Choroid plexus epithelial cell (primary cell): ENCODE measurements around the gene SETBP1.

Experiments used
- DNase-seq: peaks from one replicate; pipeline ENCODE4 v3.0.0-alpha.2; 2010; ENCODE audit warnings: low read depth
- H3K4me3 ChIP-seq: 2 replicates; pipeline ENCODE4 v1.5.1; 2011; ENCODE audit warnings: low read depth, mild to moderate bottlenecking, control low read depth, low read length, moderate library complexity
- TF ChIP-seq, protein P1 (sequence below): conservative IDR thresholded peaks from 2 replicates; pipeline ENCODE4 v1.5.1; 2011; ENCODE audit warnings: low read depth, mild to moderate bottlenecking, control low read depth, inconsistent platforms, low read length, moderate library complexity

The SETBP1 gene

DNA sequence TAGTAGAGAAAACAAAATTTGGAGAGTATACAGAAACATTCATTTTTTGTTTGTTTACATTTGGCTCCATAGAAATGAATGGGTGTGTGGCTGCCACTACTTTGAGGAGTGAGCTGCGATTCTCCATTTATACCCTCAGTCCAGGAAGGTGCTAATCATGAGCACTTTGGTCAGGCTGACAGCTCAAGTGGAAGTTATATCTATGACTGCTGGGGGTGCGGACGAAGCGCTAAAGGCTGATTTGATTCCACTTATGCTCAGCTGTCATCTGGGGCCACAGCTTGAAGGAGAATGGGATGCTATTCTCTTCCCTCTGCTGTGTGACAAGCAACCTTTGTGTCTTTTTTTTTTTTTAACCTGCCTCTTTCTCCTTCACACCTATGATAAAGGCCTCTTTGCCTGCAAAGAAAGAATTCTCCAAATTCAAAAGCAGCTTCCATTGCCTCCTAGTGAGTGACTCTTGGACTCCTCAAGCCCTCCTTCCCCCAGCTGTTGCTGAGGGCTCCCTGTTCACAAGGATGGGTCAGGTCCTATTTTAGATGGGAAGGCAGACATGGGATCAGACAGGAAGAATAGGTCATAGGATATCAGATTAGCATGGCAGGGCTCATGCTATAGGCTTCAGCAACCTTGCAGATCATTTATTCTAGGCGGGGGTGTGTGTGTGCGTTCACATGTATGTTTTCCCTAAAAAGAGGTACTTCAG, 201.6 kb downstream of the SETBP1 start:
- H3K4me3 ChIP-seq, result no peak overlapping the region
- TF ChIP-seq, protein P1, sequence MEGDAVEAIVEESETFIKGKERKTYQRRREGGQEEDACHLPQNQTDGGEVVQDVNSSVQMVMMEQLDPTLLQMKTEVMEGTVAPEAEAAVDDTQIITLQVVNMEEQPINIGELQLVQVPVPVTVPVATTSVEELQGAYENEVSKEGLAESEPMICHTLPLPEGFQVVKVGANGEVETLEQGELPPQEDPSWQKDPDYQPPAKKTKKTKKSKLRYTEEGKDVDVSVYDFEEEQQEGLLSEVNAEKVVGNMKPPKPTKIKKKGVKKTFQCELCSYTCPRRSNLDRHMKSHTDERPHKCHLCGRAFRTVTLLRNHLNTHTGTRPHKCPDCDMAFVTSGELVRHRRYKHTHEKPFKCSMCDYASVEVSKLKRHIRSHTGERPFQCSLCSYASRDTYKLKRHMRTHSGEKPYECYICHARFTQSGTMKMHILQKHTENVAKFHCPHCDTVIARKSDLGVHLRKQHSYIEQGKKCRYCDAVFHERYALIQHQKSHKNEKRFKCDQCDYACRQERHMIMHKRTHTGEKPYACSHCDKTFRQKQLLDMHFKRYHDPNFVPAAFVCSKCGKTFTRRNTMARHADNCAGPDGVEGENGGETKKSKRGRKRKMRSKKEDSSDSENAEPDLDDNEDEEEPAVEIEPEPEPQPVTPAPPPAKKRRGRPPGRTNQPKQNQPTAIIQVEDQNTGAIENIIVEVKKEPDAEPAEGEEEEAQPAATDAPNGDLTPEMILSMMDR, result no peak
- no peak for DNase-seq

DNA sequence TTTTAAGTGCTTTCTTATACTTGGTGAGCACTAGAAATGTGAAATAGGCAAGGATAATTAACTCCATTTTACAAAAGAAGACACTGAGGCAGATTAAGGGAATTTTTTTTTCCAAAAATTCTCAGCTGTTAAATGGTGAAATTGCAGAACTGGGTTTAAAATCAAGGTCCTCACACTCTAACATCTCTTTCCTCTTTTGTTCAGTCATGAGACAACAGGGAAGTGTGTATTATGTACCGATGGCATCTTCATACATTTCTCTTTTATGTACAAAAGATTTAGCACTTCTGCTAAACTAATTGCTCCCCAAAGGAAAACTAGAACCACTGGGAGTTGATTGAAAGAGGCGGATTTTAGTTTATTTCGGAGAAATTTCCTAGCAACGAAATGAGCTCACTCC, 203.0 kb downstream of the SETBP1 start:
- TF ChIP-seq, protein P1, result no peak
- DNase-seq, result no peak
- no peak overlapping the region for H3K4me3 ChIP-seq

DNA sequence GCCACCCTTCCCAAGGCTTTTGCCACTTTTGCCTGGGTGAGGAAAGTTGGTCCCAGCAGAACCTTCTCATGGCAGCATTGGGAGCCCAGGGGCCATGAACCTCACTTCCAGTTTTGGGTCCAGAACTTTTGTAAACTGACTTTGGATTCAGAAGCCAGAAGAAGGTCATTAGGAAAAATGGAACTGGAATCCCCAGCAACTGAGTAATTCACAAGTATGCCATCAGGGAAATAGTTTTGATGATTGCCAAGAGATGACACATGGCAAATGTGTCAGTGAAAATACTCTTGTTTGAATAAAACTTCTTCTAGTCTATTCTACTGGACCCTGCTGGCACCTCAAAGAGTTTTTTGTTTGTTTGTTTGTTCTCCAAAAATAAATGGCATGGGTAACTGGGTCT, 203.7 kb downstream of the SETBP1 start:
- no peak for DNase-seq
- no peak overlapping the region for H3K4me3 ChIP-seq
- TF ChIP-seq, protein P1, result no peak

- TF ChIP-seq, protein P1, result no peak
- no peak for DNase-seq
- no peak overlapping the region for H3K4me3 ChIP-seq
Measured at GRCh38 chr18:44885507-44885906, 204.8 kb downstream of the SETBP1 start.

DNA sequence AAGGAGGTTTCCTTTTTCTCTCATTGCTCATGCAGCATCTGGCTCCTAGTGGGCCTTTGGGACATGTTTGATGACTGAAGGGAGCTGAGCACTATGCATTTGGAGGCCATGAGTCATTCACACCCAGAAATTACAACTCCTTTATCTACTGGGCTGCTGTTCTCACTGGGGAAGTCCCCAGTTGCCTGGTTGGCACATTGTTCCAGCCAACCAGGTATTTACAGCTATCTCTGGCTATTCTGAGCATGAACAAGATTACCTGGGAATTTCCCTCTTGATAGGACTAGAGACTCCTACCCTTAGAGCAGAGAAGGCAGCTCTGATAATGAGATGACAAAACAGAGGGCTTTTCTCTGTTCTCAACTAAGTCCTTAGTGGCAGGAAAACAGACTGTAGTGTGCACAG, 206.5 kb downstream of the SETBP1 start:
- no peak overlapping the region for H3K4me3 ChIP-seq
- TF ChIP-seq, protein P1, result peak; percentile 13
- DNase-seq, result peak; percentile 56

DNA sequence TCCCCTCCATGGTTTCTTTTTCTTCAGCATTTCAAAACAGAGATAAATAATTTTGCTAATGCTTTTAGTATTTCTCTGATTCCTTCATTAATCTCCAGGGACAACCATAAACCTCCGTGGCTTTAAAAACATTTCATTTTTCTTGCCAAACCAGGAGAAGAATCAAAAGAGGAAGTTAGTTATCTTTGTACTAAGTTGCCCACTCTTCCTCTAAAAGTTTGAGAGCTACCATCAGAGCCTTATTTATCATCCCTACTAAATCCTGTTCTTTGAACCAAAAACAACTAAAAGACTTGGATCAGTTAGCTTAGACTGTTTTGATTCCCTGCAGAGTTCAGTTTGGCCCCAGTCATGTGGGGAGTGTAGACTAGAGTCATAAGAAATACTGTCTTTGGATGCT, 208.4 kb downstream of the SETBP1 start:
- TF ChIP-seq, protein P1, result no peak
- DNase-seq, result no peak
- H3K4me3 ChIP-seq, result no peak overlapping the region

DNA sequence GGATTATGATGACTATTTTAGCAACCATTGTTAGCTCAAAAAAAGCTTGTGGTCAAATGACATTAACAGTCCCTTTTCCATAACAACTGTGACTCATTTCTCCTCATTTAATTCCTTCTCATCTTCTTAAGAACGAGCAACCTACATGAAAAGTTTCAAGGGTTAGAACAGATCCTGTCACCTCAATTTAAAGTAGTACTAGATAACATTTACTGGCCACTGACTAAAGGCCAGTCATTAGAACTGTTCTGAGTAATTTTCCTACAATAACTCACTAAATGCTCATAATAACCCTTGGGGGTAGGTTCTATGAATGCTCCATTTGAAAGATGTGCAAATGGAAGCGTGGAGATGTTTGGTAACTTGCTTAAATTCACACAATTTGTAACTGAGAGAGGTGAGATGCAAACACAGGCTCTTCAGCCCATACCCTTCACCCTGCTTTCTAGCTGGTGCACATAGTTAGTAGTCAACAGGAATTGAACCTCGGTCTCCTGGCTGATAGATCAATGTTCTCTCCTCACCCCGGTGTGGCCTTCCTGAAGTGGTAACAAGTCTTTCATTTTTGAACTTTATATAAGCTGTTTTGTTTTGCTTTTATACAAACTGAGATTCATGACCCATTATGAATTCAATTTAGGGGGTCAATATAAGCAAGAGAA, 212.5 kb downstream of the SETBP1 start:
- no peak for DNase-seq
- TF ChIP-seq, protein P1, result no peak
- H3K4me3 ChIP-seq, result no peak overlapping the region
